Ovary (tissue), 3 donors: ENCODE results near the gene USP19.

Source experiments
- CTCF ChIP-seq, 3 donors: fragments of 450-650 bp in 2 of 3; fragments of 200-600 bp in 1 of 3; IDR thresholded peaks; one replicate each; pipeline versions ENCODE4 v1.5.1 to v1.8.0; 2016 to 2022; ENCODE audit warnings: antibody characterized with exemption in 3 of 3, mild to moderate bottlenecking in 1 of 3
- POLR2A ChIP-seq: fragments of 450-650 bp; IDR thresholded peaks from one replicate; pipeline ENCODE4 v1.6.1; 2017; ENCODE audit warnings: antibody characterized with exemption, mild to moderate bottlenecking, moderate library complexity
- donor health status: DM: no; HTN: no; CAD: no.

- no peak for TF ChIP-seq CTCF (IDR thresholded peaks at IDR 0.05)
- no peak for TF ChIP-seq POLR2A
These were observed 19.5 kb upstream of the USP19 start for GRCh38 chr3:49140080-49140479.
